GM12878 (cell line): ENCODE data around the gene AP3B1. TPM values are rescaled to one million over a fixed set of nuclear protein-coding genes. Genes with fewer than 3 reads are reported as not detected.
A peak's percentile ranks its signal among the peaks of the same experiment; 100 is the strongest.

Experiments
- ATAC-seq: fragments of 200-7000 bp; cut with Tn5 transposase; 3 replicates; pipeline ENCODE4 v1.9.1; 2020; ENCODE audit warnings: mild to moderate bottlenecking, moderate library complexity
- BruUV-seq: library from RNA; stranded (reverse); fragments of 400-500 nt; replicated peaks from 2 replicates; lab custom pipeline; 2021; lab: Mats Ljungman, UMichigan
- CTCF ChIA-PET: fragments of 300-600 bp; sonication (Branson Sonifier 250); formaldehyde crosslinking; extraction: SDS; loops from one replicate; lab custom pipeline; 2021; ENCODE audit warnings: inconsistent platforms; lab: Yijun Ruan, JAX
- POLR2A ChIA-PET: fragments of 350-600 bp; formaldehyde crosslinking; extraction: SDS; loops from one replicate; lab custom pipeline; 2021; ENCODE audit warnings: inconsistent platforms; lab: Charles Lee
- RAD21 ChIA-PET: fragments of 300-600 bp; sonication (Branson Sonifier 250); formaldehyde crosslinking; loops from one replicate; lab custom pipeline; 2023; ENCODE audit warnings: antibody characterized with exemption; ENCODE audit not compliant: unreplicated experiment; lab: Charles Lee
- SMC1A ChIA-PET: fragments of 300-600 bp; sonication (Branson Sonifier 250); formaldehyde crosslinking; loops from one replicate; lab custom pipeline; 2023; ENCODE audit not compliant: unreplicated experiment, uncharacterized antibody; lab: Charles Lee
- DNase-seq: peaks from one replicate; pipeline ENCODE4 v3.0.0-alpha.2; 2011; ENCODE audit warnings: low read depth, low spot score
- FAIRE-seq: peaks from 3 replicates; lab custom pipeline; 2011; peaks lifted over from hg19 to GRCh38; lab: Jason Lieb, UNC
- H2AFZ ChIP-seq: 2 replicates; pipeline ENCODE4 v1.6.0; 2011; ENCODE audit warnings: low read depth, low read length, control low read depth; ENCODE audit not compliant: control insufficient read depth
- H3K27ac ChIP-seq: 2 replicates; pipeline ENCODE4 v1.5.1; 2011; ENCODE audit warnings: control low read depth; ENCODE audit not compliant: control insufficient read depth, insufficient read depth
- H3K27me3 ChIP-seq, 2 experiments: replicated peaks in 1 of 2; 2 replicates each; pipeline versions ENCODE4 v1.6.0 to v1.6.1; 2011; ENCODE audit warnings: low read length in 1 of 2; ENCODE audit not compliant: control insufficient read depth in 2 of 2, insufficient read depth in 2 of 2
- H3K36me3 ChIP-seq, 2 experiments: 2 replicates each; pipeline ENCODE4 v1.5.1; 2011; ENCODE audit warnings: low read length in 1 of 2; ENCODE audit not compliant: control insufficient read depth in 2 of 2, insufficient read depth in 2 of 2
- H3K4me1 ChIP-seq: 2 replicates; pipeline ENCODE4 v1.6.1; 2011; ENCODE audit warnings: mild to moderate bottlenecking, low read length, moderate library complexity, mixed read lengths; ENCODE audit not compliant: control insufficient read depth, insufficient read depth
- H3K4me2 ChIP-seq: 2 replicates; pipeline ENCODE4 v1.6.0; 2011; ENCODE audit warnings: control low read depth; ENCODE audit not compliant: control insufficient read depth, insufficient read depth
- H3K4me3 ChIP-seq: fragments of 200-600 bp; sonication (generic); 2 replicates; pipeline ENCODE4 v1.5.1; 2016
- H3K79me2 ChIP-seq: 2 replicates; pipeline ENCODE4 v1.6.0; 2011; ENCODE audit warnings: low read length; ENCODE audit not compliant: control insufficient read depth, insufficient read depth
- H3K9ac ChIP-seq: 2 replicates; pipeline ENCODE4 v1.8.0; 2011; ENCODE audit warnings: low read length, control low read depth, mixed read lengths; ENCODE audit not compliant: control insufficient read depth, insufficient read depth
- H3K9me3 ChIP-seq: replicated peaks from 3 replicates; pipeline ENCODE4 v1.5.1; 2011; ENCODE audit warnings: mild to moderate bottlenecking, low read length; ENCODE audit not compliant: control insufficient read depth, insufficient read depth
- H4K20me1 ChIP-seq: 2 replicates; pipeline ENCODE4 v1.6.0; 2011; ENCODE audit not compliant: control insufficient read depth, insufficient read depth
- CHD4 ChIP-seq: fragments of 200-600 bp; sonication (generic); IDR thresholded peaks from 2 replicates; pipeline ENCODE4 v1.6.1; 2016; ENCODE audit warnings: mild to moderate bottlenecking
- EED ChIP-seq: sonication (generic); IDR thresholded peaks from 2 replicates; pipeline ENCODE4 v1.6.1; 2016; ENCODE audit warnings: antibody characterized with exemption, low read depth
- ETV6 ChIP-seq, 2 experiments: fragments of 450-650 bp in 1 of 2; IDR thresholded peaks in 1 of 2; conservative IDR thresholded peaks in 1 of 2; 2 replicates each; pipeline ENCODE4 v1.6.1; 2014; ENCODE audit warnings: antibody characterized with exemption in 1 of 2, borderline replicate concordance in 1 of 2, low read depth in 1 of 2, mild to moderate bottlenecking in 1 of 2, moderate library complexity in 1 of 2
- FOXM1 ChIP-seq: IDR thresholded peaks from 2 replicates; pipeline ENCODE4 v1.6.1; 2012; ENCODE audit warnings: low read depth, mild to moderate bottlenecking, inconsistent platforms, low read length, moderate library complexity
- HSF1 ChIP-seq: fragments of 150-350 bp; IDR thresholded peaks from 2 replicates; pipeline ENCODE4 v1.6.1; 2014; ENCODE audit warnings: mild to moderate bottlenecking, low read depth, low read length
- NBN ChIP-seq: fragments of 450-650 bp; IDR thresholded peaks from 2 replicates; pipeline ENCODE4 v1.6.1; 2016
- NFXL1 ChIP-seq: fragments of 450-650 bp; IDR thresholded peaks from 2 replicates; pipeline ENCODE4 v1.6.1; 2017; ENCODE audit warnings: antibody characterized with exemption, mild to moderate bottlenecking, borderline replicate concordance
- NRF1 ChIP-seq: conservative IDR thresholded peaks from 2 replicates; pipeline ENCODE4 v1.6.1; 2011; ENCODE audit warnings: mild to moderate bottlenecking, low read depth, low read length, improper control_type of control experiment
- PML ChIP-seq: IDR thresholded peaks from 2 replicates; pipeline ENCODE4 v1.6.1; 2012; ENCODE audit warnings: low read length, inconsistent platforms
- RBBP5 ChIP-seq: fragments of 200-600 bp; sonication (generic); conservative IDR thresholded peaks from 2 replicates; pipeline ENCODE4 v1.6.1; 2016
- RELB ChIP-seq: fragments of 450-650 bp; IDR thresholded peaks from 2 replicates; pipeline ENCODE4 v1.6.1; 2017; ENCODE audit warnings: low read depth, mild to moderate bottlenecking, moderate library complexity
- SPI1 ChIP-seq: IDR thresholded peaks from 2 replicates; pipeline ENCODE4 v1.6.1; 2011; ENCODE audit warnings: low read depth, mild to moderate bottlenecking, low read length, moderate library complexity, borderline replicate concordance; ENCODE audit not compliant: insufficient read depth
- SREBF1 ChIP-seq: IDR thresholded peaks from 2 replicates; pipeline ENCODE4 v1.6.1; 2012; ENCODE audit warnings: mild to moderate bottlenecking, low read length
- TCF12 ChIP-seq: IDR thresholded peaks from 2 replicates; pipeline ENCODE4 v1.6.1; 2011; ENCODE audit warnings: low read depth, mild to moderate bottlenecking, low read length
- YY1 ChIP-seq: IDR thresholded peaks from 2 replicates; pipeline ENCODE4 v1.6.1; 2011; ENCODE audit warnings: low read depth, mild to moderate bottlenecking, low read length
- ZNF217 ChIP-seq: fragments of 450-650 bp; IDR thresholded peaks from 2 replicates; pipeline ENCODE4 v1.6.1; 2017; ENCODE audit warnings: antibody characterized with exemption, mild to moderate bottlenecking
- ZNF622 ChIP-seq: fragments of 450-650 bp; IDR thresholded peaks from 2 replicates; pipeline ENCODE4 v1.6.1; 2017; ENCODE audit warnings: mild to moderate bottlenecking, inconsistent platforms
- WGBS: methylation state at CpG from one replicate; pipeline ENCODE4 v1.1.6; 2016; ENCODE audit warnings: low lambda C conversion rate; ENCODE audit not compliant: insufficient replicate concordance, insufficient coverage; ENCODE audit errors: missing lambda C conversion rate; 5-methylcytosine and 5-hydroxymethylcytosine counted together
- in situ Hi-C: fragments of 300-500 bp; cut with MboI; formaldehyde crosslinking; loops from 9 replicates; pipeline ENCODE4 v1.14.3; 2018; ENCODE audit warnings: mixed read lengths
- intact Hi-C: fragments of 100-400 bp; cut with micrococcal nuclease; formaldehyde crosslinking; loops from one replicate; pipeline ENCODE4 v1.14.2; 2022; ENCODE audit not compliant: unreplicated experiment
- polyA plus RNA-seq, 11 experiments: library from polyadenylated mRNA; depleted of rRNA in 4 of 11; unstranded in 6 of 11; stranded (reverse) in 5 of 11; fragments of >200 nt; fragmentation: Nextera tagmentation in 4 of 11; fragmentation: Illumina TruSeq in 1 of 11; extraction: Ambion mirVana in 4 of 11; extraction: Trizol in 1 of 11; gene quantifications; 1 replicate in 1 of 11; 2 replicates in 10 of 11; pipeline versions ENCODE4 v1.2.1 to v1.2.3, GENCODE V29; 2011 to 2016; ENCODE audit warnings: inconsistent platforms in 2 of 11, missing spikeins in 2 of 11, low read depth in 1 of 11
- total RNA-seq, 4 experiments: library from RNA; depleted of rRNA in 3 of 4; stranded (reverse); fragments of >200 nt in 3 of 4; fragmentation: Illumina TruSeq in 1 of 4; extraction: Trizol in 1 of 4; gene quantifications; 2 replicates each; pipeline versions ENCODE4 v1.2.1 to v1.2.3, GENCODE V29; 2013 to 2021

AP3B1 gene
- total and polyA plus RNA-seq, 10 of the 15 experiments (the other 5 are each of a cell fraction or from before 2014, with no cell fraction given) = 30.9 to 70.8 (median 46.0) TPM

- CTCF ChIA-PET = interaction anchor here (1.0 to 2.2 kb wide), 6 partner anchors 14 to 1123 kb away, joined by 3 to 8 read pairs (median 3); no protein-coding TSS in a partner anchor
- H3K4me1 ChIP-seq = peaks cover 31% of the 10 kb centered on the region; the same call in 1 of the 2 replicates
- in situ Hi-C loops = no loop called here
- ATAC-seq (peak; percentile 69), FAIRE-seq (peak; percentile 81), DNase-seq (no peak)
- no peaks in the 10 kb centered on the region for H4K20me1 ChIP-seq
- H3K4me2 ChIP-seq = peak overlapping the region; percentile 57; the same call in 1 of the 2 replicates
- RAD21 ChIA-PET = interaction anchor here (0.7 kb wide), 2 partner anchors 35 to 78 kb away, joined by 3 read pairs; no protein-coding TSS in a partner anchor
- 49% methylated on average over 5 of the region's 5 CpGs for WGBS
- BruUV-seq = no TSS peak
- SMC1A ChIA-PET = interaction anchor here (1.3 to 3.4 kb wide), 3 partner anchors 11 to 52 kb away, joined by 4 to 11 read pairs (median 10); no protein-coding TSS in a partner anchor
- no peaks in the 10 kb centered on the region for H3K79me2 ChIP-seq
- TF ChIP-seq NFXL1 (peak; percentile 97), RELB (0 out of 2 replicates have a peak, but pooled peaks have one; percentile 17), ZNF217 (no peak), ETV6 (conservative IDR thresholded peaks at IDR 0.05 in 1 of 2, IDR thresholded peaks at IDR 0.05 in 1 of 2; ENCODE audit: borderline replicate concordance in 1 of 2, low read depth in 1 of 2) (peak in 1 of 2 experiments; percentile 30; a peak in 1 of 4 replicates), TCF12 (0 out of 2 replicates have a peak, but pooled peaks have one; percentile 26), PML (0 out of 2 replicates have a peak, but pooled peaks have one; percentile 28), YY1 (no peak), HSF1 (no peak), EED (peak; percentile 33; the same call in 1 of the 2 replicates), CHD4 (no peak), FOXM1 (no peak), NRF1 (no peak), RBBP5 (no peak), SREBF1 (no peak), ZNF622 (no peak), NBN (0 out of 2 replicates have a peak, but pooled peaks have one; percentile 32), SPI1 (peak; percentile 41; the same call in 1 of the 2 replicates)
- no peaks in the 10 kb centered on the region; the same call in 2 of the 3 replicates for H3K9me3 ChIP-seq
- intact Hi-C loops = no loop called here
- peak overlapping the region; percentile 40; the same call in 1 of the 2 replicates for H3K27ac ChIP-seq
- H2AFZ ChIP-seq = no peak overlapping the region; the same call in 1 of the 2 replicates
- POLR2A ChIA-PET = interaction anchor here (0.6 to 1.2 kb wide), 2 partner anchors 11 to 24 kb away, joined by 3 read pairs; no protein-coding TSS in a partner anchor
- H3K9ac ChIP-seq = no peak overlapping the region
- H3K36me3 ChIP-seq = 0 out of 4 replicates have a peak, but pooled peaks cover 0 to 1% of the 10 kb centered on the region in 2 experiments
- peak overlapping the region; percentile 22; the same call in 1 of the 2 replicates for H3K4me3 ChIP-seq
- H3K27me3 ChIP-seq = no peaks in the 10 kb centered on the region
Measured at GRCh38 chr5:78113689-78114264, 180.7 kb downstream of the AP3B1 start.
